AG04450 (cell line): ENCODE data around the gene COL23A1. TPM values are rescaled to one million over a fixed set of nuclear protein-coding genes. Genes with fewer than 3 reads are reported as not detected.

Source experiments
- CTCF ChIA-PET: fragments of 300-600, 350-600 bp; formaldehyde crosslinking; extraction: SDS; loops from one replicate; lab custom pipeline; 2022; ENCODE audit warnings: antibody characterized with exemption, inconsistent platforms; lab: Charles Lee
- POLR2A ChIA-PET: fragments of 350-600 bp; formaldehyde crosslinking; extraction: SDS; loops from one replicate; lab custom pipeline; 2021; ENCODE audit warnings: antibody characterized with exemption, inconsistent platforms; lab: Yijun Ruan, JAX
- DNase-seq: peaks from one replicate; pipeline ENCODE4 v3.0.0-alpha.2; 2011; ENCODE audit warnings: low read depth, low spot score
- H3K27ac ChIP-seq: one replicate; pipeline ENCODE4 v1.5.1; 2012; ENCODE audit warnings: low read depth, low read length, control low read depth
- H3K27me3 ChIP-seq: one replicate; pipeline ENCODE4 v1.6.0; 2012; ENCODE audit warnings: low read length; ENCODE audit not compliant: control insufficient read depth, insufficient read depth
- H3K4me3 ChIP-seq: 2 replicates; pipeline ENCODE4 v1.5.1; 2011; ENCODE audit warnings: mild to moderate bottlenecking, low read depth, low read length, control low read depth
- H3K9me3 ChIP-seq: 2 replicates; pipeline ENCODE4 v1.5.1; 2012; ENCODE audit warnings: low read length; ENCODE audit not compliant: control insufficient read depth, insufficient read depth
- polyA plus RNA-seq: library from polyadenylated mRNA; depleted of rRNA; stranded (reverse); fragments of >200 nt; gene quantifications from 2 replicates; pipeline ENCODE4 v1.2.3, GENCODE V29; 2011
- TF ChIP-seq, protein P1 (sequence below): IDR thresholded peaks from 2 replicates; pipeline ENCODE4 v1.5.1; 2011; ENCODE audit warnings: low read depth, low read length, control low read depth, inconsistent platforms

Gene COL23A1
- polyA plus RNA-seq, 1 experiment = not detected

DNA sequence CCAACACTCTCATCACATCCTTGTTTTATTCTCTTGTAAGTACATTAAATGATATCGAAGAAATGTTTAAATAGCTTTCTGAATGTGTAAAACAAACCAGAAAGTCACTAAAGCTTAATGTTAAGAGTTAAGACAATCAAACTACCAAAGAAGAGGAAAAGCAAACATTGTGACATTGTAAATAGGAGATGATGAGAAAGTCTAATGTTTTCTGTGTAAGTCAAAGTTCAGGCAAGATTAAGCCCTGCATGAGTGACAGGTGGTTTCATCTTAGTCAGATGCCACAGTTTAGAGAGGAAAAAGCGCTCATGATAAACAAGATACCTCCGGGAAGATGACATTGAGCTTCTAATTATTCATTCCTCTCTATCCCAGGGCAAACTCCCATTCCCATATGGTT lies 306.7 kb downstream of the COL23A1 start:
- H3K27me3 ChIP-seq = no peaks in the 10 kb centered on the region
- CTCF ChIA-PET = interaction anchor here (0.6 to 1.4 kb wide), 5 partner anchors 33 to 1924 kb away, joined by 3 to 6 read pairs (median 4); partner anchors contain the start of gene COL23A1
- H3K27ac ChIP-seq = no peak overlapping the region
- no peak overlapping the region for H3K4me3 ChIP-seq
- no peak for DNase-seq
- TF ChIP-seq, protein P1, sequence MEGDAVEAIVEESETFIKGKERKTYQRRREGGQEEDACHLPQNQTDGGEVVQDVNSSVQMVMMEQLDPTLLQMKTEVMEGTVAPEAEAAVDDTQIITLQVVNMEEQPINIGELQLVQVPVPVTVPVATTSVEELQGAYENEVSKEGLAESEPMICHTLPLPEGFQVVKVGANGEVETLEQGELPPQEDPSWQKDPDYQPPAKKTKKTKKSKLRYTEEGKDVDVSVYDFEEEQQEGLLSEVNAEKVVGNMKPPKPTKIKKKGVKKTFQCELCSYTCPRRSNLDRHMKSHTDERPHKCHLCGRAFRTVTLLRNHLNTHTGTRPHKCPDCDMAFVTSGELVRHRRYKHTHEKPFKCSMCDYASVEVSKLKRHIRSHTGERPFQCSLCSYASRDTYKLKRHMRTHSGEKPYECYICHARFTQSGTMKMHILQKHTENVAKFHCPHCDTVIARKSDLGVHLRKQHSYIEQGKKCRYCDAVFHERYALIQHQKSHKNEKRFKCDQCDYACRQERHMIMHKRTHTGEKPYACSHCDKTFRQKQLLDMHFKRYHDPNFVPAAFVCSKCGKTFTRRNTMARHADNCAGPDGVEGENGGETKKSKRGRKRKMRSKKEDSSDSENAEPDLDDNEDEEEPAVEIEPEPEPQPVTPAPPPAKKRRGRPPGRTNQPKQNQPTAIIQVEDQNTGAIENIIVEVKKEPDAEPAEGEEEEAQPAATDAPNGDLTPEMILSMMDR = no peak
- POLR2A ChIA-PET = no interaction called here
- peaks cover 49% of the 10 kb centered on the region for H3K9me3 ChIP-seq

DNA sequence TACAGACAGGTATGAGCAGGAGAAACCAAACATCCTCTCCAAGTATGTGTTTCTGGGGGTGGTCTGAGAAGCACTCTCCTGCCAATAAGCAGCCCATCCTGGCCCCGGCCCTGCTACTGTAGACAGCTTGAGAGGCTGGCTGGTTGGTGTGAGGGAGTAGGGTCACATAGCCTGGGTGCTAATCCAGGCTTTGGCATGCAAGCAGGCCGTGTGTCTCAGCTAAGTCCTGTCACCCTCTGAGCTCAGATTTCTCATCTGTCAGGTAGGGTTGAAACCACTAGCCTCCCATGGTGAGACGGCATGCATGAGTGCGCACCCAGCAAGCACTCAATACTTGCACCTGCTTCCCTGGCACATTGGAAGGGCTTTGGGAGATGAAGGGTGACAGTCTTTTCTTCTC lies 307.8 kb downstream of the COL23A1 start:
- TF ChIP-seq, protein P1 = no peak
- H3K9me3 ChIP-seq = peaks cover 38% of the 10 kb centered on the region
- H3K27me3 ChIP-seq = no peaks in the 10 kb centered on the region
- no peak for DNase-seq
- H3K27ac ChIP-seq = no peak overlapping the region
- ChIA-PET CTCF (interaction anchor here (1.1 kb wide), 1 partner anchor 269 kb away, joined by 3 read pairs; no protein-coding TSS in a partner anchor), POLR2A (interaction anchor here (0.7 kb wide), 1 partner anchor 983 kb away, joined by 4 read pairs; no protein-coding TSS in a partner anchor)
- no peak overlapping the region for H3K4me3 ChIP-seq

DNA sequence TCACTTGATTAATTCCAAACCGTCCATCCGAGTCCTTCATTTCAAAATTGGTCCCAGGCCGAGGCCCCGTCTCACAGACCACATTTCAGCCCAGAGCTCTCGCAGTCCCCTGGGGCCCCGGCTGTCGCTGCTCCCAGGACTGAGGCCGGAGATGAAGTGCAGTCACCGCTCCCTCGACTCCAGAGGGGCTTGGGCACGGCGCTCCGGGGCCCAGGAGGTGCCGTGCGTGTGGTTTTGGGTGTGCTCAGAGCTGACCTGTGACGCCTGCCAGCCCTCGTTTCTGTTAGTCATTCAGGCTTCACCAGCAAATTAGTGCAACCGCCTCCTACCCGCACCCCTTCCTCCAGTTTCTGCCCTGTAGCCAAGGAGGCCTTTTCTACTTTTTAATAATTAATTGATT lies 308.9 kb downstream of the COL23A1 start:
- CTCF ChIA-PET = no interaction called here
- no peak overlapping the region for H3K27ac ChIP-seq

DNA sequence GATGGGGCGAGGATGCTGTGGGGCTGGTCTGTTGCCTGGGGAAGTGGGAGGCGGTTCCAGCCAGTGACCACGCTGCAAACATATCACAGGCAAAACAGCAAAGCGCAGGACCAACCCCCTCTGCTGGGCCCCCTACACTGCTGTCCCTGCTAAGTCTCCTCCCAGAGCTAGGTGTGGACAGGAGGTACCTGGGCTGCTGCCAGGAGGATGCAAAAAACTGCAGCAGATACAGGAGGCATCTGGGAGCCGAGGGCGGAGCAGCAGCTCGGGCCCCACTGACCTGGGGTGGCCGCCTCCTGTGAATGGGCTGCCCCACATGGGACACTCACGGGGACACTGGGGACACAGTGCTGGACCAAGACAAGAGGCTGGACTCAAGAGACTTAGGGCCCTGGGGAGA lies 309.6 kb downstream of the COL23A1 start:
- TF ChIP-seq, protein P1 = no peak
- DNase-seq = no peak
- H3K27ac ChIP-seq = no peak overlapping the region
- ChIA-PET CTCF (interaction anchor here (0.5 to 1.5 kb wide), 4 partner anchors 29 to 1213 kb away, joined by 3 to 6 read pairs (median 3); partner anchors contain the start of gene COL23A1), POLR2A (no interaction called here)
- no peaks in the 10 kb centered on the region for H3K27me3 ChIP-seq
- H3K4me3 ChIP-seq = no peak overlapping the region
- H3K9me3 ChIP-seq = peaks cover 28% of the 10 kb centered on the region

More for the DNA sequence above, 308.9 kb downstream of the COL23A1 start:
- Histone ChIP-seq H3K4me3 (no peak overlapping the region), H3K27me3 (no peaks in the 10 kb centered on the region), H3K9me3 (peaks cover 30% of the 10 kb centered on the region)
- POLR2A ChIA-PET = no interaction called here
- no peak for DNase-seq
- TF ChIP-seq, protein P1 = no peak

DNA sequence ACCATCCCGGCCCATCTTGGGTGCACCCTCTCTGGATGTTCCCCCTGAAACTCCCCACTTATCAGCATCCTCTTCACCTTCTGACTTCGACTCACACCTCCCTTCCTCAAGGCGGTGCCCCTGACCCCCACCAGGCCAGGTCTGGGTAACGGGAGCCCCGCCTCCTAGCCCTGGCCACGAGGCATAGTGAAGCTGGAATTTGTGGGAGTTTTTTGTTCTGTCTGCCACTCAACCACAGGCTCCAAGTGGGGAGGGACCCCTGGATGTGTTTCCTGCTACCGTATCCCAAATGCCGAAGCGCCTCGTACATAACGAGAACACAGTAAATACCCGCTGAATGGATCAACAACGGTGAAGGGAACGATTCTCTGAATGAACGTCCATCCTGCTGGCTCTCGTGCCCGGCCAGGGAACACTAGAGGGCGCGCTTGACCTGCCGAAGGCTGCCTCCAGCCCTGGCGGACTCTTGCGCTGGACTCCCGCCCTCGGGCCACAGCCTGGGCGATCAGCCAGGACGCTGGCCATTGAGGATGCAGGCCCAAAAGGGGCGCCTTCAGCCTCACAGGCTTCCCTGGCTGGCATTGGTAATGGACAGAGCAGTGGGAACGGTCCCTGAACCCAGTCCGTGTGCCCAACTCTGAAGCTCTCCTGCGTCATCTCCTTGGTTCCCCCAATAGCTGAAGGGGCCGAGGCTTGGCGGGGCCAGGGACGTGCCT lies 310.3 kb downstream of the COL23A1 start:
- DNase-seq = peak; percentile 26
- CTCF ChIA-PET = interaction anchor here (0.5 to 1.5 kb wide), 5 partner anchors 29 to 1214 kb away, joined by 3 to 6 read pairs (median 3); partner anchors contain the start of gene COL23A1
- TF ChIP-seq, protein P1 = peak; percentile 87
- Histone ChIP-seq H3K4me3 (no peak overlapping the region), H3K27me3 (no peaks in the 10 kb centered on the region), H3K27ac (no peak overlapping the region), H3K9me3 (peaks cover 32% of the 10 kb centered on the region)
- POLR2A ChIA-PET = no interaction called here
